CD4-positive, alpha-beta memory T cell (primary cell): ENCODE results near the gene MRE11. TPM values are rescaled to one million over a fixed set of nuclear protein-coding genes. Genes with fewer than 3 reads are reported as not detected.
A peak's percentile ranks its signal among the peaks of the same experiment; 100 is the strongest.
"Not testable (repeated sequence)": the region's sequence is repeated elsewhere in the genome, so short reads cannot be mapped to it uniquely, and the experiment has no call there.

Source experiments
- CTCF ChIA-PET: fragments of 350-600 bp; sonication (Branson Sonifier 250); formaldehyde crosslinking; loops from one replicate; lab custom pipeline; 2021; ENCODE audit warnings: inconsistent platforms; ENCODE audit not compliant: partially characterized antibody; lab: Charles Lee
- POLR2A ChIA-PET: fragments of 350-600 bp; sonication (Branson Sonifier 250); formaldehyde crosslinking; loops from one replicate; lab custom pipeline; 2021; ENCODE audit not compliant: partially characterized antibody; lab: Charles Lee
- DNase-seq, 5 donors: peaks; one replicate each; pipeline versions ENCODE4 v3.0.0 to v3.0.0-alpha.2; 2020 to 2022; ENCODE audit warnings: mixed read lengths in 1 of 5
- H3K27ac ChIP-seq: one replicate; pipeline ENCODE4 v1.7.0; 2013; ENCODE audit warnings: low read depth, low read length
- H3K27me3 ChIP-seq: 2 replicates; pipeline ENCODE4 v1.7.0; 2013; ENCODE audit warnings: mild to moderate bottlenecking, low read length, moderate library complexity; ENCODE audit not compliant: insufficient read depth
- H3K36me3 ChIP-seq: 2 replicates; pipeline ENCODE4 v1.7.0; 2013; ENCODE audit warnings: mild to moderate bottlenecking, low read length, moderate library complexity; ENCODE audit not compliant: insufficient read depth
- H3K4me1 ChIP-seq: 2 replicates; pipeline ENCODE4 v1.7.0; 2013; ENCODE audit warnings: mild to moderate bottlenecking, low read length, moderate library complexity; ENCODE audit not compliant: insufficient read depth
- H3K4me3 ChIP-seq, 2 donors: one replicate each; pipeline ENCODE4 v1.7.0; 2013; ENCODE audit warnings: low read length in 2 of 2, mild to moderate bottlenecking in 1 of 2
- H3K9me3 ChIP-seq, 2 donors: one replicate each; pipeline ENCODE4 v1.7.0; 2013; ENCODE audit warnings: low read length in 2 of 2, control low read depth in 1 of 2; ENCODE audit not compliant: control insufficient read depth in 1 of 2
- H3K27ac Mint-ChIP-seq, 7 donors: one replicate each; pipeline ENCODE4 v1.8.0; 2020 to 2021; ENCODE audit warnings: mixed read lengths in 7 of 7, mild to moderate bottlenecking in 6 of 7, inconsistent platforms in 3 of 7, moderate library complexity in 3 of 7
- H3K27me3 Mint-ChIP-seq, 2 donors: one replicate each; pipeline ENCODE4 v1.8.0; 2020 to 2021; ENCODE audit warnings: mixed read lengths in 2 of 2
- H3K36me3 Mint-ChIP-seq, 2 donors: one replicate each; pipeline ENCODE4 v1.8.0; 2020 to 2021; ENCODE audit warnings: mixed read lengths in 2 of 2, inconsistent platforms in 1 of 2, mild to moderate bottlenecking in 1 of 2
- H3K4me1 Mint-ChIP-seq, 4 donors: one replicate each; pipeline ENCODE4 v1.8.0; 2020 to 2021; ENCODE audit warnings: mixed read lengths in 4 of 4, mild to moderate bottlenecking in 1 of 4
- H3K4me3 Mint-ChIP-seq, 8 donors: one replicate each; pipeline ENCODE4 v1.8.0; 2020 to 2021; ENCODE audit warnings: mixed read lengths in 8 of 8, mild to moderate bottlenecking in 7 of 8, moderate library complexity in 6 of 8, inconsistent platforms in 3 of 8
- H3K9me3 Mint-ChIP-seq, 8 donors: one replicate each; pipeline ENCODE4 v1.8.0; 2020 to 2021; ENCODE audit warnings: mixed read lengths in 8 of 8, mild to moderate bottlenecking in 5 of 8, inconsistent platforms in 3 of 8, moderate library complexity in 1 of 8
- intact Hi-C: fragments of 100-400 bp; cut with micrococcal nuclease; formaldehyde crosslinking; loops from one replicate; pipeline ENCODE4 v1.15.1; 2023
- polyA plus RNA-seq, 2 donors: library from polyadenylated mRNA; unstranded; fragments of 300-500 nt; fragmentation: Illumina TruSeq; gene quantifications; one replicate each; pipeline ENCODE4 v1.2.3, GENCODE V29; 2021
- total RNA-seq, 2 experiments: library from RNA; stranded (reverse); gene quantifications; one replicate each; pipeline ENCODE4 v1.2.3, GENCODE V29; 2021

The MRE11 gene
- total and polyA plus RNA-seq, 4 experiments from 2014 or later: 7.6 to 43.4 (median 30.4) TPM

- DNase-seq: no peak
- Histone ChIP-seq H3K27ac (no peak overlapping the region), H3K36me3 (no peaks in the 10 kb centered on the region), H3K4me3 (no peak overlapping the region), H3K9me3 (no peaks in the 10 kb centered on the region), H3K27me3 (no peaks in the 10 kb centered on the region), H3K4me1 (peaks cover 8% of the 10 kb centered on the region)
- ChIA-PET POLR2A (no interaction called here), CTCF (interaction anchor here (0.8 to 1.5 kb wide), 4 partner anchors 9 to 12 kb away, joined by 3 to 5 read pairs (median 4); no protein-coding TSS in a partner anchor)
- Mint-ChIP-seq H3K27ac (no peak overlapping the region), H3K27me3 (peaks cover 4 to 7% of the 10 kb centered on the region in 2 donors), H3K4me3 (no peak overlapping the region), H3K36me3 (peaks cover 0 to 4% of the 10 kb centered on the region in 2 donors), H3K4me1 (peaks cover 6 to 10% (median 8%) of the 10 kb centered on the region in 4 donors), H3K9me3 (peaks cover 0 to 3% (median 0%) of the 10 kb centered on the region in 8 donors)
- intact Hi-C loops: loop anchor here (5.0 kb wide), 1 partner anchor 325 kb away; no protein-coding TSS in a partner anchor
Observed at GRCh38 chr11:94507485-94507884, 13.8 kb upstream of the MRE11 start.

GRCh38 chr11:94506513-94506912, 12.9 kb upstream of the MRE11 start:
- DNase-seq, H3K27ac Mint-ChIP-seq, POLR2A ChIA-PET, H3K27me3 ChIP-seq, H3K27me3 Mint-ChIP-seq, H3K4me1 ChIP-seq, H3K27ac ChIP-seq, H3K4me3 ChIP-seq, H3K36me3 ChIP-seq, H3K4me1 Mint-ChIP-seq, H3K4me3 Mint-ChIP-seq, H3K9me3 ChIP-seq, H3K36me3 Mint-ChIP-seq, H3K9me3 Mint-ChIP-seq: not testable (repeated sequence)
- CTCF ChIA-PET: interaction anchor here (1.2 kb wide), 1 partner anchor 10 kb away, joined by 3 read pairs; no protein-coding TSS in a partner anchor
- intact Hi-C loops: loop anchor here (5.0 kb wide), 1 partner anchor 324 kb away; no protein-coding TSS in a partner anchor

GRCh38 chr11:94504689-94505293, 11.1 kb upstream of the MRE11 start:
- intact Hi-C loops: loop anchor here (1.0 to 5.0 kb wide), 3 partner anchors 11 to 609 kb away; partner anchors contain the start of genes ANKRD49 and MRE11
- Histone ChIP-seq H3K27ac (no peak overlapping the region), H3K4me3 (no peak overlapping the region), H3K9me3 (no peaks in the 10 kb centered on the region), H3K36me3 (no peaks in the 10 kb centered on the region), H3K27me3 (no peaks in the 10 kb centered on the region), H3K4me1 (no peaks in the 10 kb centered on the region)
- CTCF ChIA-PET: interaction anchor here (0.6 to 3.0 kb wide), 17 partner anchors 8 to 1270 kb away, joined by 3 to 35 read pairs (median 4); no protein-coding TSS in a partner anchor
- Mint-ChIP-seq H3K4me3 (no peak overlapping the region), H3K4me1 (peaks cover 0 to 2% (median 0%) of the 10 kb centered on the region in 4 donors), H3K27ac (no peak overlapping the region), H3K36me3 (peaks cover 0 to 22% of the 10 kb centered on the region in 2 donors), H3K9me3 (peaks cover 0 to 3% (median 0%) of the 10 kb centered on the region in 8 donors), H3K27me3 (no peaks in the 10 kb centered on the region)
- DNase-seq: peak in 4 of 5 donors; percentile 42 to 52 (median 48)
- POLR2A ChIA-PET: no interaction called here

- H3K9me3 ChIP-seq: no peaks in the 10 kb centered on the region
- H3K4me3 Mint-ChIP-seq: no peak overlapping the region
- peaks cover 0 to 5% (median 0%) of the 10 kb centered on the region in 8 donors for H3K9me3 Mint-ChIP-seq
- ChIA-PET CTCF (interaction anchor here (0.7 to 2.2 kb wide), 5 partner anchors 9 to 1267 kb away, joined by 3 to 10 read pairs (median 3); no protein-coding TSS in a partner anchor), POLR2A (no interaction called here)
- peaks cover 21% of the 10 kb centered on the region for H3K36me3 ChIP-seq
- H3K27ac ChIP-seq: no peak overlapping the region
- H3K27me3 Mint-ChIP-seq: no peaks in the 10 kb centered on the region
- intact Hi-C loops: no loop called here
- peaks cover 21 to 51% of the 10 kb centered on the region in 2 donors for H3K36me3 Mint-ChIP-seq
- H3K27me3 ChIP-seq: no peaks in the 10 kb centered on the region
- no peak overlapping the region for H3K4me3 ChIP-seq
- peaks cover 0 to 2% (median 0%) of the 10 kb centered on the region in 4 donors for H3K4me1 Mint-ChIP-seq
- no peaks in the 10 kb centered on the region for H3K4me1 ChIP-seq
- H3K27ac Mint-ChIP-seq: no peak overlapping the region
- DNase-seq: no peak
Observed at GRCh38 chr11:94501522-94501921, 7.9 kb upstream of the MRE11 start.

GRCh38 chr11:94500181-94500580, 6.5 kb upstream of the MRE11 start:
- no peaks in the 10 kb centered on the region for H3K9me3 ChIP-seq
- ChIA-PET POLR2A (interaction anchor here (0.7 kb wide), 1 partner anchor 8 kb away, joined by 3 read pairs; no protein-coding TSS in a partner anchor), CTCF (interaction anchor here (2.0 kb wide), 1 partner anchor 20 kb away, joined by 4 read pairs; no protein-coding TSS in a partner anchor)
- Mint-ChIP-seq H3K27ac (peak overlapping the region in 2 of 7 donors; percentile 1 to 55), H3K27me3 (no peaks in the 10 kb centered on the region), H3K4me1 (peaks cover 5 to 10% (median 8%) of the 10 kb centered on the region in 4 donors), H3K4me3 (no peak overlapping the region), H3K36me3 (peaks cover 23 to 53% of the 10 kb centered on the region in 2 donors), H3K9me3 (peaks cover 0 to 6% (median 0%) of the 10 kb centered on the region in 8 donors)
- H3K4me1 ChIP-seq: peaks cover 8% of the 10 kb centered on the region
- no peaks in the 10 kb centered on the region for H3K27me3 ChIP-seq
- no peak overlapping the region for H3K4me3 ChIP-seq
- no peak overlapping the region for H3K27ac ChIP-seq
- H3K36me3 ChIP-seq: peaks cover 21% of the 10 kb centered on the region
- no peak for DNase-seq
- intact Hi-C loops: no loop called here

- intact Hi-C loops: loop anchor here (2.0 to 10.0 kb wide), 7 partner anchors 479 to 1898 kb away; partner anchors contain the start of genes C11orf54, CWC15, FAM76B and JRKL
Observed at GRCh38 chr11:94494126-94494680, 559 bp upstream of the MRE11 start.

GRCh38 chr11:94486068-94486467, 7.6 kb downstream of the MRE11 start:
- Histone ChIP-seq H3K36me3 (peaks cover 40% of the 10 kb centered on the region), H3K9me3 (no peaks in the 10 kb centered on the region), H3K4me3 (no peak overlapping the region), H3K27me3 (no peaks in the 10 kb centered on the region), H3K4me1 (no peaks in the 10 kb centered on the region), H3K27ac (no peak overlapping the region)
- Mint-ChIP-seq H3K4me1 (peaks cover 0 to 16% (median 7%) of the 10 kb centered on the region in 4 donors), H3K27me3 (no peaks in the 10 kb centered on the region), H3K9me3 (no peaks in the 10 kb centered on the region), H3K27ac (no peak overlapping the region), H3K36me3 (peaks cover 74 to 77% of the 10 kb centered on the region in 2 donors), H3K4me3 (no peak overlapping the region)
- ChIA-PET CTCF (no interaction called here), POLR2A (interaction anchor here (0.6 to 0.7 kb wide), 2 partner anchors 129 to 550 kb away, joined by 3 read pairs; no protein-coding TSS in a partner anchor)
- DNase-seq: no peak
- intact Hi-C loops: no loop called here

More at GRCh38 chr11:94494126-94494680, 559 bp upstream of the MRE11 start:
- H3K4me3 Mint-ChIP-seq: peak overlapping the region; percentile 94 to 98 (median 97)
- H3K9me3 Mint-ChIP-seq: peaks cover 0 to 3% (median 0%) of the 10 kb centered on the region in 8 donors
- ChIA-PET CTCF (no interaction called here), POLR2A (interaction anchor here (0.6 to 2.1 kb wide), 5 partner anchors 8 to 1296 kb away, joined by 3 to 10 read pairs (median 7); partner anchors contain the start of genes C11orf54, C11orf97, CEP57 and PANX1)
- no peaks in the 10 kb centered on the region for H3K9me3 ChIP-seq
- H3K36me3 Mint-ChIP-seq: peaks cover 29 to 42% of the 10 kb centered on the region in 2 donors
- H3K4me1 ChIP-seq: peaks cover 36% of the 10 kb centered on the region
- peak overlapping the region; percentile 86 for H3K27ac ChIP-seq
- H3K27me3 Mint-ChIP-seq: no peaks in the 10 kb centered on the region
- peak overlapping the region; percentile 91 to 99 (median 98) for H3K27ac Mint-ChIP-seq
- H3K4me3 ChIP-seq: peak overlapping the region; percentile 90 to 94
- H3K4me1 Mint-ChIP-seq: peaks cover 20 to 47% (median 28%) of the 10 kb centered on the region in 4 donors
- no peak for DNase-seq
- H3K36me3 ChIP-seq: peaks cover 31% of the 10 kb centered on the region
- no peaks in the 10 kb centered on the region for H3K27me3 ChIP-seq
